HG03378 (cell line): Measurements from ENCODE around the gene NCCRP1.

Experiments
- ATAC-seq: cut with Tn5 transposase; IDR thresholded peaks from one replicate; pipeline ENCODE4 v1.9.1; 2021; ENCODE audit warnings: mild to moderate bottlenecking, moderate library complexity; ENCODE audit not compliant: unreplicated experiment

NCCRP1 gene

GRCh38 chr19:39164289-39164688 lies 32.5 kb upstream of the NCCRP1 start:
- ATAC-seq = no peak

GRCh38 chr19:39165857-39166256 lies 30.9 kb upstream of the NCCRP1 start:
- ATAC-seq = no peak

GRCh38 chr19:39166571-39167391 lies 30.0 kb upstream of the NCCRP1 start:
- no peak for ATAC-seq

GRCh38 chr19:39167461-39168257 lies 29.1 kb upstream of the NCCRP1 start:
- no peak for ATAC-seq

GRCh38 chr19:39168258-39169142 lies 28.3 kb upstream of the NCCRP1 start:
- no peak for ATAC-seq

GRCh38 chr19:39169143-39169810 lies 27.5 kb upstream of the NCCRP1 start:
- no peak for ATAC-seq

- ATAC-seq = no peak
These were observed 26.2 kb upstream of the NCCRP1 start for GRCh38 chr19:39170386-39171231.

- no peak for ATAC-seq
These were observed 25.0 kb upstream of the NCCRP1 start for GRCh38 chr19:39171479-39172465.

GRCh38 chr19:39172700-39173501 lies 23.9 kb upstream of the NCCRP1 start:
- no peak for ATAC-seq

GRCh38 chr19:39173502-39173991 lies 23.2 kb upstream of the NCCRP1 start:
- no peak for ATAC-seq

GRCh38 chr19:39174142-39174541 lies 22.6 kb upstream of the NCCRP1 start:
- no peak for ATAC-seq

GRCh38 chr19:39174558-39175544 lies 21.9 kb upstream of the NCCRP1 start:
- ATAC-seq = no peak

- ATAC-seq = no peak
These were observed 21.2 kb upstream of the NCCRP1 start for GRCh38 chr19:39175564-39175963.

- ATAC-seq = no peak
These were observed 19.6 kb upstream of the NCCRP1 start for GRCh38 chr19:39177110-39177699.

GRCh38 chr19:39177736-39178135 lies 19.0 kb upstream of the NCCRP1 start:
- no peak for ATAC-seq
